ENCODE results near the gene METAP2.
"Not testable (repeated sequence)": the region's sequence is repeated elsewhere in the genome, so short reads cannot be mapped to it uniquely, and the experiment has no call there.

Gene METAP2

GRCh38 chr12:95463050-95463449 lies 10.9 kb upstream of the METAP2 start:
- Histone ChIP-seq H3K9me3 (ENCODE audit: low read length) (no peaks in the 10 kb centered on the region), H3K27me3 (ENCODE audit: control insufficient read depth in 1 of 2, insufficient read depth in 2 of 2, low read length in 2 of 2) (no peaks in the 10 kb centered on the region), H3K9ac (ENCODE audit: low read length) (no peak overlapping the region), H3K4me1 (ENCODE audit: insufficient read depth, low read length) (no peaks in the 10 kb centered on the region), H3K36me3 (ENCODE audit: insufficient read depth, low read length) (no peaks in the 10 kb centered on the region), H3K27ac (ENCODE audit: low read depth, low read length) (no peak overlapping the region), H3K4me3 (ENCODE audit: low read depth in 1 of 2, low read length in 2 of 2) (no peak overlapping the region)

- not testable (repeated sequence) for H3K27me3 ChIP-seq (ENCODE audit: control insufficient read depth in 1 of 2, insufficient read depth in 2 of 2, low read length in 2 of 2); H3K9ac ChIP-seq (ENCODE audit: low read length); H3K9me3 ChIP-seq (ENCODE audit: low read length); H3K36me3 ChIP-seq (ENCODE audit: insufficient read depth, low read length); H3K4me1 ChIP-seq (ENCODE audit: insufficient read depth, low read length); H3K4me3 ChIP-seq (ENCODE audit: low read depth in 1 of 2, low read length in 2 of 2); H3K27ac ChIP-seq (ENCODE audit: low read depth, low read length)
Observed at GRCh38 chr12:95463776-95464175, 10.2 kb upstream of the METAP2 start.

DNA sequence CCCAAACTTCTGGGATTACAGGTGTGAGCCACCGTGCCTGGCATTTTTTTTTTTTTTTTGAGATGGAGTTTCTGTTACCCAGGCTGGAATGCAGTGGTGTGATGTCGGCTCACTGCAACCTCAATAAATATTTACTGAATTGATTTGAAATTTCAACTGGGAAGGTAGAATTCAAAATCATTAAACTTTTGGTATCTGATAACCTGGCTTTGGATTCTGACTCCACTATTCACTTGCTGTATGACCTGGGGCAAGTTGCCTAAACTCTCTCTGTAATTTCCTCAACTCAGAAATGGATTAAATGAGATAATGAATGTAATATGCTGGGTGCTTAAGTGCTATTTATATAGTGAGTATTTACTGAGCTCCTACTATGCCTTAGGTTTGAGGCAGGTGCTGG lies 8.7 kb upstream of the METAP2 start:
- H3K9ac ChIP-seq (ENCODE audit: low read length), result no peak overlapping the region
- no peak overlapping the region for H3K27ac ChIP-seq (ENCODE audit: low read depth, low read length)
- H3K36me3 ChIP-seq (ENCODE audit: insufficient read depth, low read length), result no peaks in the 10 kb centered on the region
- no peaks in the 10 kb centered on the region for H3K4me1 ChIP-seq (ENCODE audit: insufficient read depth, low read length)
- H3K27me3 ChIP-seq (ENCODE audit: control insufficient read depth in 1 of 2, insufficient read depth in 2 of 2, low read length in 2 of 2), result no peaks in the 10 kb centered on the region
- no peak overlapping the region for H3K4me3 ChIP-seq (ENCODE audit: low read depth in 1 of 2, low read length in 2 of 2)
- no peaks in the 10 kb centered on the region for H3K9me3 ChIP-seq (ENCODE audit: low read length)

- no peak overlapping the region for H3K27ac ChIP-seq (ENCODE audit: low read depth, low read length)
- H3K4me3 ChIP-seq (ENCODE audit: low read depth in 1 of 2, low read length in 2 of 2), result no peak overlapping the region
- H3K27me3 ChIP-seq (ENCODE audit: control insufficient read depth in 1 of 2, insufficient read depth in 2 of 2, low read length in 2 of 2), result no peaks in the 10 kb centered on the region
- H3K9me3 ChIP-seq (ENCODE audit: low read length), result no peaks in the 10 kb centered on the region
- no peak overlapping the region for H3K9ac ChIP-seq (ENCODE audit: low read length)
- H3K4me1 ChIP-seq (ENCODE audit: insufficient read depth, low read length), result peaks cover 11% of the 10 kb centered on the region
- H3K36me3 ChIP-seq (ENCODE audit: insufficient read depth, low read length), result no peaks in the 10 kb centered on the region
Observed at GRCh38 chr12:95470300-95470699, 3.7 kb upstream of the METAP2 start.

DNA sequence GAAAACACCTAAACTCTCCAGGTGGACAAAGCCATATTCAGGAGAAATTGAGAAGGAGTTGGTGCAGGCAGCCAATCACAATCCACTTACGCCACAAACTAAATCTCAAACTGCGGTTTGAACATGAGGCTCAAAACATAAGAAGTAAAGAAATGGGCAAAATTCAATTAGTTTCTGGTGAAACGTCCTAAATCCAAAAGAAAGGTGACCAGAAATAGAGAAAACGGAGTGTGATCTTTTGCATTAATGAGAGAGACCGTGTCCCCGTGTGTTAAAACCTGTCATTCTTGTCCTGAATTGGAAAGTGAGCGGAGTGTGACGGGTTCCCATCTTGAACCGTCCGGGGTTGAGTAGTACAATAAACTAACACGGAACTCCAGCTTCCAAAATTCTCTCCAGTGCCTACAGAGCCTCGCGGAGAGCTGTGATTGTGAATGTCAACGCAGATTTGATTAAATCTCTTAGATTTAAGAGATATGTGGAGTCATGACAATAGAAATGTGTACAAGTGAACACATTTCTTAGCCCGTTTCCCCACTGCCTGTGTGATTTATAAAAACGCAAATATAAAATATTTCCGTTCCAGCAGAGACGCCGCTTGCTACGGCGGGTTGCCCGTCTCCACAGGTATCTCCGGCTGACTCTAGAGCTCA lies 595 bp upstream of the METAP2 start:
- Histone ChIP-seq H3K4me1 (ENCODE audit: insufficient read depth, low read length) (peaks cover 27% of the 10 kb centered on the region), H3K27me3 (ENCODE audit: control insufficient read depth in 1 of 2, insufficient read depth in 2 of 2, low read length in 2 of 2) (no peaks in the 10 kb centered on the region), H3K9ac (ENCODE audit: low read length) (peak overlapping the region; percentile 99), H3K9me3 (ENCODE audit: low read length) (no peaks in the 10 kb centered on the region), H3K36me3 (ENCODE audit: insufficient read depth, low read length) (peaks cover 15% of the 10 kb centered on the region), H3K4me3 (ENCODE audit: low read depth in 1 of 2, low read length in 2 of 2) (peak overlapping the region; percentile 18 to 100), H3K27ac (ENCODE audit: low read depth, low read length) (peak overlapping the region; percentile 86)

DNA sequence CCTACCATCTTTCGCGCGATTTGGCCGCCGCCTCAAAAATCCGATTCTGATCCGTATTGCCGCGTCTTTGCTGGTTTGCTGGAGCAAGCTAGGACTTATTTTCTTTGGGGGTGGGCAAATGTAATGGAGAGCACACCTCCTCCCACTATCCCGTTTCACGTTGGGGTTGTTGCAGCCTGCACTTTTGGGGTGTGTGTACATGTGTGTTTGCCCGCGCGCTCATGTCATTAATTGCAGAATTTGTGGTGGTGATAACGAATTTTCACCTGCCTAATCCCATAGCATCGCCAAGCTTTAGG lies 657 bp downstream of the METAP2 start:
- H3K4me1 ChIP-seq (ENCODE audit: insufficient read depth, low read length), result peaks cover 27% of the 10 kb centered on the region
- H3K27ac ChIP-seq (ENCODE audit: low read depth, low read length), result peak overlapping the region; percentile 86
- H3K36me3 ChIP-seq (ENCODE audit: insufficient read depth, low read length), result peaks cover 24% of the 10 kb centered on the region

GRCh38 chr12:95480230-95480629 lies 6.3 kb downstream of the METAP2 start:
- no peak overlapping the region for H3K27ac ChIP-seq (ENCODE audit: low read depth, low read length)
- no peaks in the 10 kb centered on the region for H3K9me3 ChIP-seq (ENCODE audit: low read length)
- no peaks in the 10 kb centered on the region for H3K27me3 ChIP-seq (ENCODE audit: control insufficient read depth in 1 of 2, insufficient read depth in 2 of 2, low read length in 2 of 2)
- H3K4me1 ChIP-seq (ENCODE audit: insufficient read depth, low read length), result peaks cover 44% of the 10 kb centered on the region
- H3K36me3 ChIP-seq (ENCODE audit: insufficient read depth, low read length), result peaks cover 30% of the 10 kb centered on the region
- H3K9ac ChIP-seq (ENCODE audit: low read length), result no peak overlapping the region
- H3K4me3 ChIP-seq (ENCODE audit: low read depth in 1 of 2, low read length in 2 of 2), result no peak overlapping the region

More for the DNA sequence above, 657 bp downstream of the METAP2 start:
- no peaks in the 10 kb centered on the region for H3K27me3 ChIP-seq (ENCODE audit: control insufficient read depth in 1 of 2, insufficient read depth in 2 of 2, low read length in 2 of 2)
- H3K9me3 ChIP-seq (ENCODE audit: low read length), result no peaks in the 10 kb centered on the region
- peak overlapping the region; percentile 99 for H3K9ac ChIP-seq (ENCODE audit: low read length)
- H3K4me3 ChIP-seq (ENCODE audit: low read depth in 1 of 2, low read length in 2 of 2), result peak overlapping the region; percentile 79 to 100

GRCh38 chr12:95481072-95481471 lies 7.1 kb downstream of the METAP2 start:
- Histone ChIP-seq H3K9ac (ENCODE audit: low read length) (no peak overlapping the region), H3K4me1 (ENCODE audit: insufficient read depth, low read length) (peaks cover 36% of the 10 kb centered on the region), H3K36me3 (ENCODE audit: insufficient read depth, low read length) (peaks cover 30% of the 10 kb centered on the region), H3K27ac (ENCODE audit: low read depth, low read length) (no peak overlapping the region), H3K4me3 (ENCODE audit: low read depth in 1 of 2, low read length in 2 of 2) (no peak overlapping the region), H3K9me3 (ENCODE audit: low read length) (no peaks in the 10 kb centered on the region), H3K27me3 (ENCODE audit: control insufficient read depth in 1 of 2, insufficient read depth in 2 of 2, low read length in 2 of 2) (no peaks in the 10 kb centered on the region)

DNA sequence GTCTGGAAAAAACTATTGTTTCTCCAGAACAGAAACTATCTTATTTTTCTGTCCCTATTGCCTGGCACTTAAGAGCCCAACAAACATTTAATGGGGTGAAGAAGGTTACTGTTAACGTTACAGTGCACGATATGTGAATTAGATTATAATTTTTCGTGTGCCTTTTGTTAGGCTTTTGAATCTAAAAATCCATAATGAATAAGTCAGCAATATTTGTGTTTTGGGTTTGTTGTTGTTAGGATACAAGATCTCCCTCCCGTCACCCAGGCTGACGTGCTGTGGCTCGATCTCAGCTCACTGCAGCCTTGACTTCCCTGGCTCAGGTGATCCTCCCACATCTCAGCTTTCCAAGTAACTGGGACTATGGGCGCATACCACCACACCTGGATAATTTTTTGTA lies 7.9 kb downstream of the METAP2 start:
- Histone ChIP-seq H3K9ac (ENCODE audit: low read length) (no peak overlapping the region), H3K27ac (ENCODE audit: low read depth, low read length) (no peak overlapping the region), H3K4me3 (ENCODE audit: low read depth in 1 of 2, low read length in 2 of 2) (no peak overlapping the region), H3K27me3 (ENCODE audit: control insufficient read depth in 1 of 2, insufficient read depth in 2 of 2, low read length in 2 of 2) (no peaks in the 10 kb centered on the region), H3K9me3 (ENCODE audit: low read length) (no peaks in the 10 kb centered on the region), H3K4me1 (ENCODE audit: insufficient read depth, low read length) (peaks cover 35% of the 10 kb centered on the region), H3K36me3 (ENCODE audit: insufficient read depth, low read length) (peaks cover 29% of the 10 kb centered on the region)

GRCh38 chr12:95482564-95482963 lies 8.6 kb downstream of the METAP2 start:
- peaks cover 33% of the 10 kb centered on the region for H3K4me1 ChIP-seq (ENCODE audit: insufficient read depth, low read length)
- H3K27me3 ChIP-seq (ENCODE audit: control insufficient read depth in 1 of 2, insufficient read depth in 2 of 2, low read length in 2 of 2); H3K9ac ChIP-seq (ENCODE audit: low read length); H3K9me3 ChIP-seq (ENCODE audit: low read length); H3K27ac ChIP-seq (ENCODE audit: low read depth, low read length); H3K4me3 ChIP-seq (ENCODE audit: low read depth in 1 of 2, low read length in 2 of 2): not testable (repeated sequence)
- peaks cover 27% of the 10 kb centered on the region for H3K36me3 ChIP-seq (ENCODE audit: insufficient read depth, low read length)

- no peak overlapping the region for H3K27ac ChIP-seq (ENCODE audit: low read depth, low read length)
- no peak overlapping the region for H3K9ac ChIP-seq (ENCODE audit: low read length)
- H3K36me3 ChIP-seq (ENCODE audit: insufficient read depth, low read length), result peaks cover 15% of the 10 kb centered on the region
- no peak overlapping the region for H3K4me3 ChIP-seq (ENCODE audit: low read depth in 1 of 2, low read length in 2 of 2)
- no peaks in the 10 kb centered on the region for H3K27me3 ChIP-seq (ENCODE audit: control insufficient read depth in 1 of 2, insufficient read depth in 2 of 2, low read length in 2 of 2)
- no peaks in the 10 kb centered on the region for H3K9me3 ChIP-seq (ENCODE audit: low read length)
- H3K4me1 ChIP-seq (ENCODE audit: insufficient read depth, low read length), result peaks cover 27% of the 10 kb centered on the region
Observed at GRCh38 chr12:95484524-95484923, 10.6 kb downstream of the METAP2 start.

GRCh38 chr12:95487024-95487423 lies 13.1 kb downstream of the METAP2 start:
- H3K36me3 ChIP-seq (ENCODE audit: insufficient read depth, low read length), result peaks cover 15% of the 10 kb centered on the region

More at GRCh38 chr12:95487024-95487423, 13.1 kb downstream of the METAP2 start:
- Histone ChIP-seq H3K4me3 (ENCODE audit: low read depth in 1 of 2, low read length in 2 of 2) (no peak overlapping the region), H3K27me3 (ENCODE audit: control insufficient read depth in 1 of 2, insufficient read depth in 2 of 2, low read length in 2 of 2) (no peaks in the 10 kb centered on the region), H3K27ac (ENCODE audit: low read depth, low read length) (no peak overlapping the region), H3K4me1 (ENCODE audit: insufficient read depth, low read length) (peaks cover 10% of the 10 kb centered on the region), H3K9ac (ENCODE audit: low read length) (no peak overlapping the region), H3K9me3 (ENCODE audit: low read length) (no peaks in the 10 kb centered on the region)

Data from muscle layer of colon (tissue), 2 donors.